ENCODE measurements around the gene STEAP2. TPM values are rescaled to one million over a fixed set of nuclear protein-coding genes. Genes with fewer than 3 reads are reported as not detected.

Gene STEAP2
- total RNA-seq, 4 donors from 2014 or later = 0.20 to 3.5 (median 1.2) TPM

DNA sequence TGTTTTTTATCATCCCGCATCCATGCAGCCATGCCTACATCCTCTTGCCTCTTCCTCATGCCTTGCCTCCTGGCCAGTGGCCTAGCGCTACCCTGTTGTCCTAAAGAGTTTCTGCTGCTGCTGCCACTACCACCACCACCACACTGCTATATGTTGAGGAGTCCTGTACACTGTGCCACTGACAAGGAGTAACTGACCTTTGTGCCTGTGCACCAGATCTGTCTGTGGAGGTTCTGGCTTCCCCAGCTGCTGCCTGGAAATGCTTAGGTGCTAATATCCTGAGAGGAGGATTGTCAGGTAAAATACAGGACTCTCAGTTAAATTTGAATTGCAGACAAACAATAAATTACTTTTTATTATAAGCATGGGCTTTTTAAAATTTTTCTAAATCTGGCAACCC, 26.5 kb downstream of the STEAP2 start:
- no peaks in the 10 kb centered on the region for H3K4me1 ChIP-seq
- intact Hi-C loops (cut with DNase I; ENCODE audit: low total_unique reads) = no loop called here
- H3K9me3 ChIP-seq = no peaks in the 10 kb centered on the region
- DNase-seq (no peak), ATAC-seq (no peak)
- TF ChIP-seq, protein P1, sequence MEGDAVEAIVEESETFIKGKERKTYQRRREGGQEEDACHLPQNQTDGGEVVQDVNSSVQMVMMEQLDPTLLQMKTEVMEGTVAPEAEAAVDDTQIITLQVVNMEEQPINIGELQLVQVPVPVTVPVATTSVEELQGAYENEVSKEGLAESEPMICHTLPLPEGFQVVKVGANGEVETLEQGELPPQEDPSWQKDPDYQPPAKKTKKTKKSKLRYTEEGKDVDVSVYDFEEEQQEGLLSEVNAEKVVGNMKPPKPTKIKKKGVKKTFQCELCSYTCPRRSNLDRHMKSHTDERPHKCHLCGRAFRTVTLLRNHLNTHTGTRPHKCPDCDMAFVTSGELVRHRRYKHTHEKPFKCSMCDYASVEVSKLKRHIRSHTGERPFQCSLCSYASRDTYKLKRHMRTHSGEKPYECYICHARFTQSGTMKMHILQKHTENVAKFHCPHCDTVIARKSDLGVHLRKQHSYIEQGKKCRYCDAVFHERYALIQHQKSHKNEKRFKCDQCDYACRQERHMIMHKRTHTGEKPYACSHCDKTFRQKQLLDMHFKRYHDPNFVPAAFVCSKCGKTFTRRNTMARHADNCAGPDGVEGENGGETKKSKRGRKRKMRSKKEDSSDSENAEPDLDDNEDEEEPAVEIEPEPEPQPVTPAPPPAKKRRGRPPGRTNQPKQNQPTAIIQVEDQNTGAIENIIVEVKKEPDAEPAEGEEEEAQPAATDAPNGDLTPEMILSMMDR (IDR thresholded peaks at IDR 0.05 in 4 of 5, conservative IDR thresholded peaks at IDR 0.05 in 1 of 5) = no peak
- TF ChIP-seq POLR2A (IDR thresholded peaks at IDR 0.05) = no peak
- in situ Hi-C loops (cut with MboI; ENCODE audit: low sequenced_read_pairs in 4 of 4) = no loop called here
- no peaks in the 10 kb centered on the region for H3K27me3 ChIP-seq
- H3K27ac ChIP-seq = no peak overlapping the region
- no peak overlapping the region for H3K4me3 ChIP-seq
- H3K36me3 ChIP-seq = no peaks in the 10 kb centered on the region

DNA sequence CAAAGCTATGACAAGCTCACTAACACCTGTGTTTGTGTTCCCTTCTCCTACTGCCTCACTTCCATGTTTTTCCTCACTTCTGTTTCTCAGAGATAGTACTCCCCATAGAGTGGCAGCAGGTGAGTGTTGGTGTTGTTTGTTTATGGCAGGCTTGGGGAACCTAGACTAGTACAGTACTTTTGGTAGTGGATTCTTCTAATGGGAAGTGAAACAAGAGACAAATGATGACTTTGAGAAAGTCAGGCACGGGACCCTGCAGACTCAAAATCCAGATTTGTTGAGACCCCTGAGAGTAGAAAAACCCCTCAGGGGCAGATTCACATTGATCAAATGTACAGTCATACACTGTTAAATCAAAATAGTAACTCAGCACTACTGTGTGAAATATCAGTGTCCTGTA, 27.0 kb downstream of the STEAP2 start:
- Histone ChIP-seq H3K4me1 (no peaks in the 10 kb centered on the region), H3K27me3 (no peaks in the 10 kb centered on the region), H3K36me3 (no peaks in the 10 kb centered on the region), H3K9me3 (no peaks in the 10 kb centered on the region), H3K4me3 (no peak overlapping the region), H3K27ac (no peak overlapping the region)
- TF ChIP-seq, protein P1 (IDR thresholded peaks at IDR 0.05 in 4 of 5, conservative IDR thresholded peaks at IDR 0.05 in 1 of 5) = no peak
- TF ChIP-seq POLR2A (IDR thresholded peaks at IDR 0.05) = no peak
- in situ Hi-C loops (cut with MboI; ENCODE audit: low sequenced_read_pairs in 4 of 4) = no loop called here
- DNase-seq = no peak
- intact Hi-C loops (cut with DNase I; ENCODE audit: low total_unique reads) = no loop called here
- no peak for ATAC-seq

DNA sequence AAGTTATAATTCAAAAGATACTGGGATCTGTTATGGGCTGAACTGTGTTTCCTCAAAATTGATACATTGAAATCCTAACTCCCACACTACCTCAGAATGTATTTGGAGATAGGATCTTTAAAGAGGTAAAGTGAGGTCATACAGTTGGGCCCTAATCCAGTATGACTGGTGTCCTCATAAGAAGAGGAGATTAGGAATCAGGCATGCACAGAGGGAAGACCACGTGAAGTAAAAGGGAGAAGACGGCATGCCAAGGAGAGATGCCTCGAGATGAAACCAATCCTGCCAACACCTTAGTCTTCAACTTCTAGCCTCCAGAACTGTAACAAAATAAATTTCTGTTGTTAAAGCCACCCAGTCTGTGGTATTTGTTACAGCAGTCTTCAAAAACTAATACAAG, 27.5 kb downstream of the STEAP2 start:
- Histone ChIP-seq H3K9me3 (no peaks in the 10 kb centered on the region), H3K4me1 (peaks cover under 1% of the 10 kb centered on the region in 2 donors), H3K4me3 (no peak overlapping the region), H3K36me3 (no peaks in the 10 kb centered on the region), H3K27ac (no peak overlapping the region), H3K27me3 (no peaks in the 10 kb centered on the region)
- in situ Hi-C loops (cut with MboI; ENCODE audit: low sequenced_read_pairs in 4 of 4) (no loop called here), intact Hi-C loops (cut with DNase I; ENCODE audit: low total_unique reads) (no loop called here)
- TF ChIP-seq, protein P1 (IDR thresholded peaks at IDR 0.05 in 4 of 5, conservative IDR thresholded peaks at IDR 0.05 in 1 of 5) = no peak
- TF ChIP-seq POLR2A (IDR thresholded peaks at IDR 0.05) = no peak
- ATAC-seq (no peak), DNase-seq (no peak)

DNA sequence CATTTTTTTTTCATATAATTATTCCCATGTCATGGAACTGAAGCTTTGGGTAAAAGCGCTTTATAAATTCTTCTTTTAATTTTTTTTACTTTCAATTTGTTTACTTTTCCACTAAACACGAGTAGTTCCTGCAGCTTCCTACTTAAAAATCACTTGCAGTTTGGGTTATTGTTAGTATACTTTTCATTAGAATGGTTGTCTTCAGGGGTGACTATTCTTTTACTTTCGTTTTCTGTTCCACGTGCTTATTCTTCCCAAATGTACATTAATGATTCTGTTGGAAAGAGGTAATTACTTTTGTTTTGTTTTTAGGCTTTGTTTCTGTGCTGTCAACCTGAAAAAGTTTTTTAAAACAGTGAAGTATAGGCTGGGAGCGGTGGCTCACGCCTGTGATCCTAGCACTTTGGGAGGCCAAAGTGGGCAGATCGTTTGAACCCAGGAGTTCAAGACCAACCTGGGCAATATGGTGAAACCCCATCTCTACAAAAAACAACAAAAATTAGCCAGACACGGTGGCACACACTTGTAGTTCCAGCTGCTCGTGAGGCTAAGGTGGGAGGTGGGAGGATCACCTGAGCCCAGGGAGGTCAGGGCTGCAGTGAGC, 28.2 kb downstream of the STEAP2 start:
- Histone ChIP-seq H3K4me1 (peaks cover 6 to 7% of the 10 kb centered on the region in 2 donors), H3K36me3 (no peaks in the 10 kb centered on the region), H3K27me3 (no peaks in the 10 kb centered on the region), H3K4me3 (no peak overlapping the region), H3K9me3 (no peaks in the 10 kb centered on the region), H3K27ac (no peak overlapping the region)
- in situ Hi-C loops (cut with MboI; ENCODE audit: low sequenced_read_pairs in 4 of 4) = loop anchor here in 1 of 4 donors (10.0 kb wide), 1 partner anchor 165 kb away; the partner anchor contains the start of gene CLDN12
- no peak for ATAC-seq
- TF ChIP-seq, protein P1 (IDR thresholded peaks at IDR 0.05 in 4 of 5, conservative IDR thresholded peaks at IDR 0.05 in 1 of 5) = no peak
- TF ChIP-seq POLR2A (IDR thresholded peaks at IDR 0.05) = no peak
- intact Hi-C loops (cut with DNase I; ENCODE audit: low total_unique reads) = no loop called here
- DNase-seq = no peak
